Occipital lobe (tissue), 2 donors: ENCODE results near the gene ZNF740. TPM values are rescaled to one million over a fixed set of nuclear protein-coding genes. Genes with fewer than 3 reads are reported as not detected.

Source experiments
- DNase-seq: peaks from one replicate; lab custom pipeline; 2025; lab: John Stamatoyannopoulos, UW
- total RNA-seq: library from RNA; depleted of rRNA; stranded (reverse); fragments of >200 nt; gene quantifications from one replicate; pipeline ENCODE4 v1.2.3, GENCODE V29; 2014

ZNF740 gene
- total RNA-seq, 1 donor from 2014 or later = 19.7 TPM

- no peak for DNase-seq
These were observed 46.3 kb downstream of the ZNF740 start for GRCh38 chr12:53226815-53227214.

DNA sequence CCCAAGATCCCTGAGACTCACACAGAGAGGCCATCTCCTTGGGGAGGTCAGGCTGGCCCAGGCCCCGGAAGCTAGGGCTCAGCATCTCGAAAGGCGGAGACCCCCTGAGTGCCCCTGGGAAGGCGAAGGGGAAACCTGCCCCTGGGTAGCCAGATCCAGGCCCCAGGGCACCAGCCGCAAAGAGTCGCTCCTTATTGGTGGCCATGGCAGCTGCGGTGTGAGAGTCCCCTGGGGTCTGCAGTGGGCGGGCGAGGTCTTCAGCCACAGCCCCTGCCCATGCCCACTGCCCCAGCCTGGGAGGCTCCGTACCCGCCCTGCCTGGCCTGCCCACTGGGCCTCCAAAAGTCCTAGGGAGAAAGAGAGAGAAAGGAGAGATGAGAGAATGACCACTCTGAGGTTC, 46.8 kb downstream of the ZNF740 start:
- no peak for DNase-seq

DNA sequence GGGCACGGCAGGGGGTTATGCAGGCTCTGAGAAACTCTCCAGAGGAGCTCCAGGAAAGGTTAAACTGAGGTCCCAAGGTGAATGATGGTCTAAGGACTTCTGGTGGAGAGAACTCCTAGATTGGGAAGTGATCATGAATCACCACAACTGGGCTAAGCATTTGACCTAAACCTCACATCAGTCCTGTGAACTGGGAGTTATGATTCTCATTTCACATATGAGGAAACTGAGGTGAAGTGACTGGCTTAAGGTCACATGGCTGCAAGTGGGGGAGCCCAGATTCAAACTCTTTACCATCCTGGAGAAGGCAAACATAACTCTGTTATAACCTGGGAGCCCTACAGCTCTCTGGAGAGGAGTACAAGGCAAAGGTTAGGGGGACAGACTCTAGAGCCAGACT, 47.3 kb downstream of the ZNF740 start:
- no peak for DNase-seq

DNA sequence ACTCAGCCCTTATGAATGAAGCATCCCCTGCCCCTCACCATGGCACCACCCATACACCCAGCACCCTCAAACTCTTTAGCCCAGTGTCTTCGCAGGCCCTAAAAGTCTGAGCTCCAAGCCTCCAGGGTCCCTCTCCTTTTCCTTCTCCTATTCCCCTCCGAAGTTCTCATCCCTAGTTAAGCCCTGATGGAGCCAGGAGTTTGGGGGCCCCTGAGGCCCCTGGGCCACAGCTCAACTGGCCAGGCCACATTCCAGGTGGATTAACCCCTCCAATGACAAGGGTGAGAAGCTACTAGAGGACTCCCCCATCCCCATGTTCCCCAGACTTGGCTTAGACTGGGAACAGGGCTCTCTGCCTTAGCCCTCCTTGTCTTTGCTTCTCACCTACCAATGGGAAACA, 48.9 kb downstream of the ZNF740 start:
- no peak for DNase-seq

- no peak for DNase-seq
These were observed 49.8 kb downstream of the ZNF740 start for GRCh38 chr12:53230108-53230845.

- no peak for DNase-seq
These were observed 51.1 kb downstream of the ZNF740 start for GRCh38 chr12:53231671-53231920.

DNA sequence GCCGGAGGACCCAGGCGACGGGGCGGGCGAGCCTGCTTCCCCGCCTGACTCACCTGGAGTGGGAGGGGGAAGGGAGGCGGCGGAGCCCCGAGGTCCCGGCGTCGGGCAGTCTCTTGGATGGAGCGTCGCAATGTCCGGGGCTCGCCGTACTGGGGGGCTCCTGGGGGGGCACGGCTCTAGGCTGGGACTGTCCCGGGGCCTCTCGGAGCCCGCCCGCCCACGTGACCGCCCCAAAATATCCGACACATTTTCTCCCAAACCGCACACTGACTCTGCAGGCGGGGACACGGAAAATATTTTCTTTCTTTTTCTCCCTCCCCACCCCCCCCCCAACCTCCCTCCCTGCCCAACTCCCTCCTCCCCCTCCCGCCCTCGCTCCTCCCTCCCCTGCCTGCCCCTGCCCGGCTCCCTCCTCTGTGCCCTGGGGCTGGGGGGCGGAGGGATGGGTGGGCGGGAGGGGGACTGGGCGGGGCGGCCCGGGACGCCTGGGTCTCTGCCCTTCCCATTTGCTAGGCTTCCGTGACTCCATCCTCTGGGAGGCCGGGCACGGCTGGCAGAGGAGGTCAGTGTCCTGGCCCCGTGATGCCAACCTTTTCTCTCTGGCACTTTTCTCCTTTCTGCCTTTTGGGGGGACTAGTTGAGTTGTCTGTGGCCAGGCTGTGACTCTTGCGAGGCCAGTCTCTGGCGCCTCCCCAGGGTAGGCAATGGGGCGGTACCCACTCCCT, 51.6 kb downstream of the ZNF740 start, which contains the start of gene RARG:
Gene RARG, minus strand, starts transcription at position 289 of the 725 bp plus-strand sequence. CDS start 4,664 bp downstream, outside the sequence.
- DNase-seq = no peak

DNA sequence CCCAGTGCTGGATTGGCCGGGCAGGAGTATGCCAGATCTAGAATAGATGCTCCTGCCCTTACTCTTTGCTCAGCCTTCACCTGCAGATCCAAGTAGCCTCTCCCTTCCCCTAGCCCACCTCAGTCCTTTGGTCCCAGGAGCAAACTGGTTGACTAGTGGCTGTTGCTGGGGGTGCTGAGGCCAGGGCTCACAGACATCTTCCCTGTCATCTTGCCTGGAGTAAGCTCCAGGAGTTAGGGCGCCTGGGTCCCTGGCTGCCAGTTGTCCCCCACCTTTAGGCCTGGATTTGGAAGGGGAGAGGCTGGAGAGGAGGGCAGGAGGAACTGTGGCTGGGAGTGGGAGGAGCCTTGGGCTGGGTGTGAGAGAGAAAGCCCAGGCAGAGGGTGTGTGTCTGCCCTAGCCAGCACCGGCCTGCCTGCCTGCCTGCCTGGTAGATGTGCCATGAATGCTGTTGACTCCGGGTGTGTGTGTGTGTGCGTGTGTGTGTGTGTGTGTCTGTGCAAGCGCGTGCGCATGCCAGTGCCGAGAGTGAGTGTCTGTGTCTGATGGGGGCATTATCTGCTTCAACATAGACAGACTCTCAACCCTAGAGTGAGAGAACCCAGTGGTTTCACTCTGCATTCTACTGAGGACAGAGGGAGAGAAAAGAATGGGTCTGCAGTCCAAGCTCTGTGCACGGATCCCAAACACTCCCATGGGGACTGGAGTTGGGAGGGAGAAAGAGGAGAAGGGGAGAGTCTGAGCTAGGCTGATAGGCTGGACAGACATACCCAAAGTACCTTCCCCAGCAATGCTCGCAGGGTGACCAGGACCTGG, 52.3 kb downstream of the ZNF740 start:
- DNase-seq = peak; percentile 25

GRCh38 chr12:53233671-53234121, 53.2 kb downstream of the ZNF740 start:
- DNase-seq = no peak

GRCh38 chr12:53234271-53234914, 53.9 kb downstream of the ZNF740 start:
- no peak for DNase-seq

GRCh38 chr12:53235164-53235563, 54.6 kb downstream of the ZNF740 start:
- DNase-seq = no peak

GRCh38 chr12:53235742-53236442, 55.4 kb downstream of the ZNF740 start:
- no peak for DNase-seq

GRCh38 chr12:53236443-53237111, 56.1 kb downstream of the ZNF740 start:
- DNase-seq = no peak

DNA sequence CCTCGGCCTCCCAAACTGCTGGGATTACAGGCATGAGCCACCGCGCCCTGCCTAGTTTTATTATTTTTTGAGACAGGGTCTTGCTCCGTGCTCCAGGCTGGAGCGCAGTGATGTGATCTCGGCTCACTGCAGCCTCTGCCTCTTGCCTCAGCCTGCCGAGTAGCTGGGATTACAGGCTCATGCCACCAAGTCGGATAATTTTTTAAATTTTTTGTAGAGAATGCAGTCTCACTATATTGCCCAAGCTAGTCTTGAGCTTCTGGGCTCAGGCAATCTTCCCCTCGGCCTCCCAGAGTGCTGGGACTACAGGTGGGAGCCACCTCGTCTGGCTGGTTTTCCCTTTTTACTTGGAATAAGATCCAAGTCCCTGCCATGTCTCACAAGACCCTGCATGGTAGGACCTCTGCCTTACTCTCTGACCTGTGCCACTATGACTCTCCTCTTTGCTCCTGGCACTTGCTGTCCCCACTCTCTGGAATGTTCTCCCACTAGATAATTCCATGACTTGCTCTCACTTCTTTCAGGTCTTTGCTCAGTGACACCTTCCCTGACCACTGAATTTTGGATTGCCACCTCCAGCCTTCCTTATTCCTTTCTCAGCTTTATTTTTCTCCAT, 59.2 kb downstream of the ZNF740 start:
- no peak for DNase-seq

GRCh38 chr12:53241623-53242412, 61.3 kb downstream of the ZNF740 start:
- no peak for DNase-seq

GRCh38 chr12:53244337-53244736, 63.8 kb downstream of the ZNF740 start:
- DNase-seq = no peak
